Measurements from ENCODE around the gene KLHDC7B.

KLHDC7B gene

GRCh38 chr22:50597097-50597496 lies 51.4 kb downstream of the KLHDC7B start:
- Mint-ChIP-seq H3K4me3 (no peak overlapping the region), H3K4me1 (peaks cover 4% of the 10 kb centered on the region), H3K36me3 (peaks cover 32% of the 10 kb centered on the region), H3K9me3 (no peaks in the 10 kb centered on the region), H3K27me3 (peaks cover 19% of the 10 kb centered on the region), H3K27ac (no peak overlapping the region)
- ATAC-seq, result no peak

- H3K27ac Mint-ChIP-seq, result no peak overlapping the region
- peaks cover 39% of the 10 kb centered on the region for H3K27me3 Mint-ChIP-seq
- H3K4me3 Mint-ChIP-seq, result peak overlapping the region; percentile 12
- peaks cover 4% of the 10 kb centered on the region for H3K4me1 Mint-ChIP-seq
- no peaks in the 10 kb centered on the region for H3K9me3 Mint-ChIP-seq
- H3K36me3 Mint-ChIP-seq, result peaks cover 23% of the 10 kb centered on the region
- peak; percentile 54 for ATAC-seq
Measured at GRCh38 chr22:50599816-50600455, 54.2 kb downstream of the KLHDC7B start.

- peaks cover 17% of the 10 kb centered on the region for H3K36me3 Mint-ChIP-seq
- peaks cover 45% of the 10 kb centered on the region for H3K27me3 Mint-ChIP-seq
- H3K9me3 Mint-ChIP-seq, result no peaks in the 10 kb centered on the region
- peaks cover 4% of the 10 kb centered on the region for H3K4me1 Mint-ChIP-seq
- H3K27ac Mint-ChIP-seq, result no peak within 1 kb of the TSS
- ATAC-seq, result peak; percentile 3
- H3K4me3 Mint-ChIP-seq, result peak within 1 kb of the TSS; percentile 38
Measured at GRCh38 chr22:50600538-50600937, 54.8 kb downstream of the KLHDC7B start, which contains the start of gene MAPK8IP2. Gene MAPK8IP2, plus strand, starts transcription at chr22:50600793. Its CDS starts 26 bp downstream, at chr22:50600819.
